ENCODE data around the gene NUDT3.
"Not testable (repeated sequence)": the region's sequence is repeated elsewhere in the genome, so short reads cannot be mapped to it uniquely, and the experiment has no call there.

DNA sequence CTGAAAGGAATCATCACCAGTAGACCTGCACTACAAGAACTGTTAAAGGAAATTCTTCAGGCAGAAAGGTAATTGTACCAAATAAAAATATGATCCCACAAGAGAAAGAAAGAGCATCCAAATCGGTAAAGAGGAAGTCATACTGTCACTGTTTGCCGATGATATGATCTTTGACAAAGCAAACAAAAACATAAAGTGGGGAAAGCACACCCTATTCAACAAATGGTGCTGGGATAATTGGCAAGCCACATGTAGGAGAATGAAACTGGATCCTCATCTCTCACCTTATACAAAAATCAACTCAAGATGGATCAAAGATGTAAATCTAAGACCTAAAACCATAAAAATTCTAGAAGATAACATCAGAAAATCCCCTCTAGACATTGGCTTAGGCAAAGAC, 140.1 kb downstream of the NUDT3 start:
- TF ChIP-seq, protein P1, sequence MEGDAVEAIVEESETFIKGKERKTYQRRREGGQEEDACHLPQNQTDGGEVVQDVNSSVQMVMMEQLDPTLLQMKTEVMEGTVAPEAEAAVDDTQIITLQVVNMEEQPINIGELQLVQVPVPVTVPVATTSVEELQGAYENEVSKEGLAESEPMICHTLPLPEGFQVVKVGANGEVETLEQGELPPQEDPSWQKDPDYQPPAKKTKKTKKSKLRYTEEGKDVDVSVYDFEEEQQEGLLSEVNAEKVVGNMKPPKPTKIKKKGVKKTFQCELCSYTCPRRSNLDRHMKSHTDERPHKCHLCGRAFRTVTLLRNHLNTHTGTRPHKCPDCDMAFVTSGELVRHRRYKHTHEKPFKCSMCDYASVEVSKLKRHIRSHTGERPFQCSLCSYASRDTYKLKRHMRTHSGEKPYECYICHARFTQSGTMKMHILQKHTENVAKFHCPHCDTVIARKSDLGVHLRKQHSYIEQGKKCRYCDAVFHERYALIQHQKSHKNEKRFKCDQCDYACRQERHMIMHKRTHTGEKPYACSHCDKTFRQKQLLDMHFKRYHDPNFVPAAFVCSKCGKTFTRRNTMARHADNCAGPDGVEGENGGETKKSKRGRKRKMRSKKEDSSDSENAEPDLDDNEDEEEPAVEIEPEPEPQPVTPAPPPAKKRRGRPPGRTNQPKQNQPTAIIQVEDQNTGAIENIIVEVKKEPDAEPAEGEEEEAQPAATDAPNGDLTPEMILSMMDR (IDR thresholded peaks at IDR 0.05; ENCODE audit: low read length) = not testable (repeated sequence)
- TF ChIP-seq EZH2 (optimal IDR thresholded peaks at IDR 0.05; ENCODE audit: low read depth, low read length) = not testable (repeated sequence)
